Progenitor cell of endocrine pancreas (in vitro differentiated cells): ENCODE results near the gene ZNF672. TPM values are rescaled to one million over a fixed set of nuclear protein-coding genes. Genes with fewer than 3 reads are reported as not detected.

Source experiments
- DNase-seq: peaks from one replicate; pipeline ENCODE4 v3.0.0; 2021; ENCODE audit warnings: low spot score; ENCODE audit not compliant: unreplicated experiment
- H3K27ac Mint-ChIP-seq: 2 replicates; pipeline ENCODE4 v1.8.0; 2021; ENCODE audit warnings: mild to moderate bottlenecking, moderate library complexity, mixed read lengths
- H3K27me3 Mint-ChIP-seq: 2 replicates; pipeline ENCODE4 v1.8.0; 2021; ENCODE audit warnings: mixed read lengths
- H3K36me3 Mint-ChIP-seq: 2 replicates; pipeline ENCODE4 v1.8.0; 2022; ENCODE audit warnings: mixed read lengths; ENCODE audit not compliant: insufficient read depth
- H3K4me1 Mint-ChIP-seq: 2 replicates; pipeline ENCODE4 v1.8.0; 2021; ENCODE audit warnings: low read depth, mixed read lengths
- H3K4me3 Mint-ChIP-seq: 2 replicates; pipeline ENCODE4 v1.8.0; 2021; ENCODE audit warnings: low read depth, mild to moderate bottlenecking, moderate library complexity, mixed read lengths
- H3K9me3 Mint-ChIP-seq: 2 replicates; pipeline ENCODE4 v1.8.0; 2021; ENCODE audit warnings: low read depth, mixed read lengths
- CTCF ChIP-seq: fragments of 200-600 bp; sonication (generic); IDR thresholded peaks from one replicate; pipeline ENCODE4 v1.5.0; 2021; ENCODE audit warnings: antibody characterized with exemption, mild to moderate bottlenecking; ENCODE audit not compliant: unreplicated experiment
- total RNA-seq: library from RNA; stranded (reverse); gene quantifications from 2 replicates; pipeline ENCODE4 v1.2.1, GENCODE V29; 2021

The ZNF672 gene
- total RNA-seq, 1 donor from 2014 or later = 37.2 TPM

- no peaks in the 10 kb centered on the region for H3K9me3 Mint-ChIP-seq
- H3K4me3 Mint-ChIP-seq = no peak overlapping the region
- H3K4me1 Mint-ChIP-seq = peaks cover 10% of the 10 kb centered on the region
- no peak for TF ChIP-seq CTCF
- H3K36me3 Mint-ChIP-seq = peaks cover 2% of the 10 kb centered on the region
- no peak for DNase-seq
- H3K27ac Mint-ChIP-seq = no peak overlapping the region
- no peaks in the 10 kb centered on the region for H3K27me3 Mint-ChIP-seq
Measured at GRCh38 chr1:248840946-248841345, 2.9 kb downstream of the ZNF672 start.

- no peaks in the 10 kb centered on the region for H3K9me3 Mint-ChIP-seq
- peaks cover 4% of the 10 kb centered on the region for H3K36me3 Mint-ChIP-seq
- no peak overlapping the region for H3K27ac Mint-ChIP-seq
- H3K4me3 Mint-ChIP-seq = no peak overlapping the region
- peak; percentile 57 for TF ChIP-seq CTCF
- DNase-seq = no peak
- no peaks in the 10 kb centered on the region for H3K27me3 Mint-ChIP-seq
- H3K4me1 Mint-ChIP-seq = peaks cover 10% of the 10 kb centered on the region
Measured at GRCh38 chr1:248841702-248842395, 3.8 kb downstream of the ZNF672 start.

DNA sequence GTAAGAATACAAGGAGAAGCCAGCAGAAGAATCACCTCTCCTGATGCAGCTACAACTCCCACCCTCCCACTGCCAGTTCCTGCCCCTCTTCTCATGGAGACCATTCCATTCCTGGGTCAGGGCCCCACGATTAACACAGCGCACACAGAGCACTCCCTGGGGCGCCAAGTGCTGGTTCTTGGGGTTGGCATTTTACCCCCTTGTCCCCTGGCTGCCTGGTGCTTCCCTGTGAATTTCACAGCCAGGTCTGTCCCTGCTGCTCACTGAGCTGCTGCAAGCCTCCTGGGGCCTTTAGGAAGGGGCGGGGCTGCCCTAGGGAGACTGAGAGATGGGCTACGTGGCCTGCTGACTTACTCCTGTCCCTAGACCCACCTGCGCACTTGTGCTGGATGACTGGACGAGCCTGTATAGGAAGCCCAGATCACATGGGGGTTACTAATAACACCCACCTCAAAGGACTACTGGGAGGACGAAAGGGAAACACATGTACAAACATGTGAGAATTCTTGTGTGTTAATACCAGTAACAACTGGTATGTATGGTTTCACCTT is 4.8 kb downstream of the ZNF672 start:
- H3K36me3 Mint-ChIP-seq = peaks cover 6% of the 10 kb centered on the region
- H3K27ac Mint-ChIP-seq = no peak overlapping the region
- no peak for TF ChIP-seq CTCF
- H3K27me3 Mint-ChIP-seq = no peaks in the 10 kb centered on the region
- H3K9me3 Mint-ChIP-seq = no peaks in the 10 kb centered on the region
- peaks cover 10% of the 10 kb centered on the region for H3K4me1 Mint-ChIP-seq
- DNase-seq = no peak
- H3K4me3 Mint-ChIP-seq = no peak overlapping the region

DNA sequence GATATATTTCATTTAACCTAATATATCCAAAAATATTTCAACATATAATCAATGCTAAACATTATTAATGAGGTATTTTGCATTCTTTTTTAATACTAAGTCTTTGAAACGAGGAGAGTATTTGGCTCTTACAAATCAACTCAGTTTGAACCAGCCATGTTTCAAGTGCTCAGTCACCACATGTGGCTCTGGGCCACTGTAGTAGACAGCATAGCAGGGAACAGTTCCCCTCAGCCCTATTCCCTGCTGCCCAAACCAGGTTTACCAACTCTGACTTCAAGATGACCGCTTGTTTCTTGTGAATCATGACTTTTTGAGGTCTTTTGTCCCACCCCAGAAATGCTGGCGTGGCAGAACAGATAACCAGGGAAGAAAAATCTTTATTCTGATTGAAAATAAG is 5.7 kb downstream of the ZNF672 start:
- no peak for TF ChIP-seq CTCF
- no peak overlapping the region for H3K27ac Mint-ChIP-seq
- no peaks in the 10 kb centered on the region for H3K27me3 Mint-ChIP-seq
- DNase-seq = no peak
- H3K36me3 Mint-ChIP-seq = peaks cover 7% of the 10 kb centered on the region
- peaks cover 10% of the 10 kb centered on the region for H3K4me1 Mint-ChIP-seq
- no peak overlapping the region for H3K4me3 Mint-ChIP-seq
- no peaks in the 10 kb centered on the region for H3K9me3 Mint-ChIP-seq

DNA sequence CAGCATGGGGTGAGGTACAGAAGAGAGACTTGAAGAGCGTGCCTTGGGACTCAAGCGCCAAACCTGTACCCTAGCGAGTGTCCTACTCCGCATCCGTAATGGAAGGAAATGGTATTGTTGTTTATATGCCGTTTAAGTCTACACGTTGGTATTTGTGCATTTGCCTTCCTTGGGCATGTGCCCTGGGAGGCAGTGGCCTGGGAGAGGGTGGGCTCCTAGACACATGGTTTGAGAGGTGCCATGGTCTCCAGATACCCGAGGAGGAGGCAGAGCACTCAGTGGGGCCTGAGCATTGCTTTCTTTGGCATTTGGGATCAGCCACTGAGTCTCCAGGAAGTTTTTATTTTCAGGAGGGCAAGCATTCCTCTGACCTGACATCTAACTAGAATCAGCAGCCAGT is 6.5 kb downstream of the ZNF672 start:
- H3K27me3 Mint-ChIP-seq = no peaks in the 10 kb centered on the region
- peaks cover 6% of the 10 kb centered on the region for H3K4me1 Mint-ChIP-seq
- H3K36me3 Mint-ChIP-seq = peaks cover 11% of the 10 kb centered on the region
- no peaks in the 10 kb centered on the region for H3K9me3 Mint-ChIP-seq
- DNase-seq = no peak
- no peak overlapping the region for H3K4me3 Mint-ChIP-seq
- no peak overlapping the region for H3K27ac Mint-ChIP-seq
- no peak for TF ChIP-seq CTCF
